ENCODE measurements around the gene WNT3A.

The WNT3A gene

DNA sequence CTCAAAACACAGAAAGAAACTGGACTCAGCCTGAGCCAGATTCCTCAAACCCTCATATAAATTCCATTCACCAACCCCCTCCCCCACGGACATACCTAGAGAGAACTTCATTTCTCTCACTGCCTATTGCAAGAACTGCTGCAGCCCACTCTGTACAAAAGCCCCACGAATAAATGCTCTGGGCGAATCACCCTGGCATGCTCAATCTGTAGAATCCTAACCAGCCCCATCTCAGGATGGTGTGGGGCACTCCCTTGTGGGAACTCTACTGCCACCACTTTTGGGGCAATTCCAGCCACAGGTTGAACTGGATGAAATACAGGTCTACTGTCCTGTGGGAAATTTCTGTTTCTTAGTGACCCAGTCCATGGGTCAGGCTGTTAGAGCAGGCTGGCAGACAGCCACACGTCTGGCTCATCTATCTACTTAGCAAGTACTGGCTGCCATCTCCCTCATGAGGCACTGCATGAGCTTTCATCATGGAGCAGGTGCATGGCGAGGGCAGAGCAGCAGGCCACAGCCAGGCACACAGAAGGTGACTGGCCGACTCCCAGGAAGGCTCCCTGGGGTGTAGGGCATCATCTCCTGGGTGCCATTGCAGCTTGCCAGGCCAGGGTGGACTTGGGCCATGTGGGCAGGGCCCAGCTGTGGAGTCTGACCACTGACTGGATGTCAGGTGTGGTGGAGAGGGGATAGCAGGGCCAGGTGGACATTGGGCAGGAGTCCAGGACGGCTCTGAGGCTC is 97.9 kb downstream of the WNT3A start:
- DNase-seq = no peak

DNA sequence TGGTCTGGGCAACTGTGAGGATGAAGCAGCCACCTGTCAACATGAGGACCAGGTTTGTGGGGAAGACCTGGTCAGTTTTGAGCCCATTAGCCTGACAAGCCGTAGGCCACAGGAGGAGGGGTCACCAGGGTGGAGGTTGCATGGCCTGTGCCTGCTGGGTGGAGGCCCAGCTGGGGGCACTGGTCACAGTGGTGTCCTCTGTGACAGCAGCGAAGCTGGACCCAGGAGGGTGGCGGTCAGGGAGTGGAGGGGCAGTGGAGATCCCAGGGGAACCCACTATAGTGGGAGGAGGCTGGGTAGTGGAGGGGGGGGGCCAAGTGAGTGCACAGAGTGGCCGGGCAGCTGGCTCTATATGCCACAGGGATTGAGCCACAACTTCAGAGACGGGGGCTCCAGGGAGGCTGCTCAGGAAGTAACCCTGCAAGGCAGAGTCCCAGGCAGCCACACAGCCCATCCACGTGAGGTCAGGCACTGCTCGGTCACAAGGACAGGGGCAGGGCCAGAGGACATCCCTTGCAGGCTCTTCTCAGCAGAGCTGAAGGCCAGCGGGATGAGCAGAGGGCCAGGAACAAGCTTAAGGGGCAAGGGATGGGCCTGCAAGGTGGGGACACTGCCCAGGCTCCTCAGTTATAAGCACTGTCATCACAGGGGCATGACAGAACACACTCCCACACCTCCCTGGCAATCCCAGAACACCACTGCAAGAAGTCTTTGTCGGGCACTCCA is 98.6 kb downstream of the WNT3A start:
- no peak for DNase-seq

DNA sequence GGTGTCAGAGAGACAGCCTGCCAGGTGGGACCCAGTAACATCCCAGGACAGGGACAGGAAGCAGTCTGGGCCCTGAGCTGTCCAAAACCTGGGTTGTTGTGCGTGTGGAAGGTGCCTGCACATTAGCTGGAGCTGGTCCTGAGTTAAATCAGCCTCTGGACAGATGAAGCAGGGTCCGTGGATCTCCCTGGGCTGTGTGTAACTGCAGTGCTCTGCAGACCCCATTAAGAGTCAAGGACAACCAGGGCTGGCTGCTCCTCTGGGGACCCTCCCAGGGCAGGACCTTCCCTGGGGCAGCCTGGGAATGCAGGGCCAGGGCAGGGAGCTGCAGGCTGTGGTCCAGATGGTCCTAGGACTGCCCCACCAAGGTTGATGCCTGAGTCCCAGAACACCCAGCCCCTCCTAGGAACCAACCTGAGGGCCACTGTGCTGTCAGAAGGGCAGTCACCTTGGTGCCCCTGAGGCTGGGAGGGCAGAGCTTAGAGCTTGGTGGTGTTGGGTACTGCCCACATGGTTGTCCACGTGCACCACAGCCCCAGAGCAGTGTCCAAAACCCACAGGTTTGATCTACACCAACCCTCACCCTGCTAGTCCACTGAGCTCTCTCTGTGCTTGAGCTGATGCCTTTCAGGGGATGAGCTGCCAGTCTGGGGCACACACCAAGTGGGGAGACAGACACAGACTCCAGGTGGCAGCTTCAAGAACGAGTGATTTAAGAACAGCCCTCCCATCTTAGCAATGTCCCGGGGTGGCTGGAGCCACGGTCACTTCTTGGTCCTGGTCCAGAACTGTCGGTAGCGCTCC is 99.4 kb downstream of the WNT3A start:
- no peak for DNase-seq

DNA sequence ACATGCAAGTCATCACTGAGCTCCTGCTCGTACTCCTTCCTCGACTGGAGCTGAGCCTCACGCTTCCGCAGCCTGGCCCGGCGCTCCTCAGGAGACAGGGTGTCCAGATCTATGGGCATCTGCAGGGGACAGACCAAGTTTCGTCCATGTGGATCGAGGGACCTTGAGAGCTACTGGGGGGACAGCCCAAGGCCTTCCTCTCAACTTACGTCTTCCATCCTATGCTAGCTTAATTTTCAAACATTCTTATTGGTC is 99.9 kb downstream of the WNT3A start:
- no peak for DNase-seq

DNA sequence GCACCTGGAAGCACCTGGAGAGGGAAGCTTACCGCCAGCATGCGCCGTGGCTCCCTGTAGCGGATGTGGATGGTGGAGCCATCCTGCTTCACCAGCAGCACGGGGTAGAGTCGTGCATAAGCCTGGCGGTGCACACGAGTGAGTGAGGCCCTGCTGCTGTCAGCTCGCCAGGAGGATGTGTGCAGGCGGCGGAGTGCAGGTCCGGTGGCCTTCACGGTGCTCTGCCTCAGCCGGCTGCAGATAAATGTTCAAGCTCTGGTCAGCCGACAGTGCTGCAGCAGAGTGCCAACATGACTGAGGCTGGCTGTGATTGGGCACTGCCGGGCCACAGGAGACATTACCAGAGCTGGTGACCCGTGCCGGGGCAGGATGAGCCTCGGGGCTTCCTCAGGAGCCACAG is 100.8 kb downstream of the WNT3A start:
- DNase-seq = no peak

DNA sequence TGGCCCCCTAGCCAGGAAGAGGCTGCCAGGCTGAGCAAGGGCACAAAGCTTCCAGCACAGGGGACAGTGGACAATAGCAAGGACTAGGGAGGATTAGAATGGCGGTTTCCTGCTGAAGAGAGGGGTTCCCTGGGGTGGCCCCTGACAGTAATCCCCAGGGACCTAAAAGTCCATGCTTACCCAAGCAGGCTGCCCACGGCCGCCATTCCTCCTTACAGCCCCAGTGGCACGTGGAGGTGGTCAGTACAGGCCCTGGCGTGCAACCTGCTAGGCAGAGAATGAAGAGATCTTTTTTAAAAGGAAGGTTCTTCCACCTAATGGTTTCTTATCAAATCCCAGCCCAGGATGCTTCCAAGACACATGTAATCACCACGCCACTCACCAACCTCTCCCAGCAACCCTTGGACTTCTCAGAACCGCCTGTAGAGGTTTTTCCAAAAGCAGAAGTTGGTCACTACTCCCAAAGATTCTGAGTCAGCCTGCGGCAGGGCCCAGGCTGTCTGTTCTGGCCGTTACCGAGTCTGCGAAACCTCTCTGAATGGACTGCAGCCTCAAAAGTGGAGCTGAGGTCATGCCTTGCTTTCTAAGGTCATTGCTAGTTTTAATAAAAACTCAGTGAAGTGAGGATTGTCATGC is 101.4 kb downstream of the WNT3A start:
- DNase-seq = no peak

DNA sequence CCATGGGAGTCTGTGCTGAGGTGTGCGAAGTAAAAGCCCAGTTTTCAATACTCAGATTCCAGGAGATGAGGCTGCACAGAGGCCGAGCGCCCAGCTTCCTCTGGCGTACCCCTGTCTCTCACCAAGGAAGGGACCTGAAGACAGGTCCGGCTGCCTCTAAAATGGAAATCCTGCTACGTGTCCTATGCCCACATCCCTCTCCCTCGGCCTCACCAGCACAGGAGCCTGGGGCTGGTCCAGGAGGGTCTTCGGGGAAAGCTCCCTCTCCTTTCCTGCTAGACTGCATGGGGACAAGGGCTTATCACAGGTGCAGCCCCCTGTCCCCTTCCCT is 101.9 kb downstream of the WNT3A start:
- no peak for DNase-seq

DNA sequence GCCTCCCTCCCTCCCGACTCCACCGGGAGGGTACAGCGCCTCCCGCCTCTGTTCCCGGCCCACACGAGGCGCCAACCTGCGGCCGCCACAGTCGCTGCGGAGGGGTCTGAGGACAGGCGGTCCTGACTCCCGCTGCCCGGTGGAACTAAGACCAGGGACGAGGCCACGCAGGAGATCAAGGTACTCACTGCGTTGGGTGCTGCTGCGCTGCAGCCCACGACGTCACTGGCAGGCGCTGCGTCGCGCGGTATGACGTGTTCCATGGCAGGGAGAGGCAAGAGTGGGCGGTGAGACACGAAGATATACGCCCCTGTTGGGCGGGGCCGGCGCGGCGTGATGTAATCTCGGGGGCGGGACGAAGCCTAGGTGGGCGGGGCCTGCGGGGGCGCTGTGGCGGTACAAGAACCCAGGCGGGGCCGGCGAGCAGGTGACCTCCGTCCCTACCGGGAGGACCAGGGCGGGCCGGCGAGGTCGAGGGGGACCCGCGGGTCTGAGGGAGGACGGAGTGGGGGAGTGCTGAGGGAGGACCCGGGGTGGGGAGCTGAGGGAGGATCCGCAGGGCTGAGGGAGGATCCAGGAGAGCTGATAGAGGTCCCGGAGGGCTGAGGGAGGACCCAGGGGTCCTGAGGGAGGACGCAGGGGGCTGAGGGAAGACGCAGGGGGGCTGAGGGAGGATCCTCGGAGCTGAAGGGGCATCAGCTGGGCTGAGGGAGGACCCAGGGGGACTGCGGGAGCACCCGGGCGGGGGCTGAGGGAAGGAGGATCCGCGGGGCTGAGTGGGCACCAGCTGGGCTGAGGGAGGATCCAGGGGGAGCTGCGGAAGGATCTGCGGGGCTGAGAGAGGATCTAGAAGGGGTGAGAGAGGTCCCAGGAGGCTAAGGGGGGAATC is 102.5 kb downstream of the WNT3A start, which contains the start of gene MRPL55:
MRPL55 (minus strand) TSS at position 227 of the 889 bp plus-strand sequence. CDS start 1,039 bp downstream, outside the sequence.
- peak; percentile 93 for DNase-seq

DNA sequence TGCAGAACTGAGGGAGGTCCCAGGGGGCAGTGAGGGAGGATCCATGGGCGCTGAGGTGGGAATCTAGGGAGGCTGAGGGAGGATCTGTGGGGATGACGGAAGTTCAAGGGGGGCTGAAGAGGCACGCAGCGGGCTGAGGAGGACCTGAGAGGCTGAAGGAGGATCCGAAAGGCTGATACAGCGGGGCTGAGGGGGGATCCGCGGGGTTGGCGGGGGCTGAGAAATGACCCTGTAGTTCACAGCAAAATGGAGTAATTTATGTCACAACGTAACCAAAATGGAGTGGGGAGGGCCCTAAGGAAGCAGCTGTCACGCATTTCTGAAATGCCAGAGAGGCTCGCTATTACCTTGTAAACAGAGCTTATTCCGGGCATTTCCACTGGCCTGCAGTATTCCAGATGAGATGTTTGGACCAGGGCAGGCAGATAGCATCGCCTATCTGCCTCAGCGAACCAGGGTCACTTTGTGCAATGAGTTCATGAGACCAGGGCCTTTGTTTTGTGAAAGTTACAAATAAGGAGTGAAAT is 103.2 kb downstream of the WNT3A start:
- no peak for DNase-seq

DNA sequence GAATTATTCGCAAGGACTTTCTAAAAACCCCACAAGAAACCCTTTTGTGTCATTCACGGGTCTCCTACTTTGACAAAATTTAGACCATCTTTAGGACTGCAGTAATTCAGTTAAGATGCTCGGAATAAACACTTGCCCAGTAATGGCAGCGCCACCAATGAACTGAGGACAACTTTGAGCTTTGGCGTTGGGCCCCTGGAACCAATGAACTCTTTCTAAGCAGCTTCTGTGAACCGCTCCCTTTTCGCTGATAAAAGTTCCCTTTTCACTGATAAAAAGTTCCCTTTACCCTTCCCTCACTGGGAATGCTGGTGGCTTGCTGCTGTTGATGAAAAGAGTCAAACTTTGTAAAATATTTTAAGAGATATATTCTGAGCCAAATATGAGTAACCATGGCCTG is 103.8 kb downstream of the WNT3A start:
- no peak for DNase-seq

All from NCI-H510A (cell line).